Stimulated activated CD8-positive, alpha-beta memory T cell treated with anti-CD3 and anti-CD28 coated beads, Interleukin-2, amount 100 ng/mL, for 48 hours (primary cell): ENCODE data around the gene CACNB3.

Source experiments
- DNase-seq, 2 donors: peaks; one replicate each; pipeline ENCODE4 v3.0.0-alpha.2; 2020; ENCODE audit warnings: low read depth in 2 of 2

Gene CACNB3

DNA sequence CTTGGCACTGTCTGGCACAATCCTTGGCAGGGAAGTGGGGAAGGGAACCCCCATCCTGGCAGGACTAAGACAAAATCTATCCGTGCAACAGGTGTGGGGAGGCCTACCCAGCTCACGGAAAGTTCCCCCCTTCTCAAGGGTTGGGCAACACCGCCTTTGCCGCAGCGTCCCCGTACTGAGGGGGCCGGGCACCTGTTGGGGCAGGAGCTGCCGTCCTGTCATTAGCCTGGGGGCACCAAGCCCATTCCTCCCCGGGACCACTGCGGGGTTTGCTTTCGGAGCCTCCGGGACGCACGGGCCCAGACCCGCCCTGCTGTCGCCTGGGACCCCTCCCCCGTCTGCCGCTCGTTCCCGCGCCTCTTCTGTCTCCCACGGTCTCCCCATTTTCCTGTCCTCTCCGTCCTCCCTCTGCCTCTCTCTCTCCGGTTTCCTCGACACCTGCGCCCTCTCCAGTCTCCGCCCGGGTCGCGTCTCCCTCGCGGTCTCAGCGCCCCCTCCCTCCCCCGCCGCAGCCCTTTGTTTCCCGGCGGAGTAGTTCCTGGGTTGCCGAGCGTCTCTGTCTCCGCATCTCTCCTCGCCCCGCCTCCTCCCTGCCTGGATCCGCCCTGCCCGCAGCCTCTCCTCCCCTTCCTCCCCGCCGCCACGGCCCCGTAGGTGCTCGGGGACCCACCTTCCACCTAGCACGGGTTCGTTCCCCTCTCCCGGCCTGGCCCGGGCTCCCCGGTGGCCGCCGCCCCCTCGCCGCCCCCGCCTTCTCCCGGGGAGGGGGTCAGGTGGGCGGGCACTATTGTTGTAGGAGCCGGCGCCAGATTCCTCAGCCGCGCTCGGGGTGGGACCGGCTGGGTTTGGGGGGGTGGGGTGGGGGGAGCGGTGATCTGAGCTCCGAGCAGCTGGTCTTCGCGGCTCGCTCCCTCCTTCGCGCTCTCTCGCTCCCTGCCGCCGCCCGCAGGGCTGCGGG is at the start of gene CACNB3:
Gene CACNB3, plus strand, starts transcription at position 624 of the 958 bp plus-strand sequence. CDS start 434 bp downstream, outside the sequence.
- DNase-seq: peak; percentile 62 to 66

- DNase-seq: no peak
Observed at GRCh38 chr12:48768736-48769135, 49.6 kb upstream of the CACNB3 start.

GRCh38 chr12:48770756-48771155 is 47.5 kb upstream of the CACNB3 start:
- no peak for DNase-seq

DNA sequence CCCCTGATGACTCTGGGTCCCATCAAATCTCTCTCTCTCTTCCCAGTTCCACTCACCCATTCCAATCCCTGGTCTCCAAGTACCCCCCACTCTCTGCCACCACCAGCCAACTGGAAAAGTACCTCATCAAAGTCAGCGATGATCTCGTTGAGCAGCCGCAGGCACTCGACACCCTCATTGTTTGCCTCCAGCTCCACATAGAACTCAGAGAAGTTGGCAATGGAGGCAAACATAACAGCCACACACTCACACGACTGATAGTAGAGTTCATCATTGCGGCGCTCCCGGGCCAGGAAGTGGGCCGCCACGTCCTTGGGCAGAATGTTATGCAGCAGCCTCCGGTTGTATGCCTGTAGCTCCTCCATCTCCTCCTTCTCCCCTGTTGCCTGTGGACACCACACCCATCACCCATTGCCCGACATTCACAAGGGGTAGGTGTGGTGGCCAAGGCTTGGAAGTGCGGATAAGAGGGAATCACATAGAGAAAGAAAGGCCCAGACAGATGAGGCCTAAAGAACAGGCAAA is 46.6 kb upstream of the CACNB3 start:
- no peak for DNase-seq

GRCh38 chr12:48773686-48774085 is 44.6 kb upstream of the CACNB3 start:
- no peak for DNase-seq

GRCh38 chr12:48774516-48774915 is 43.8 kb upstream of the CACNB3 start:
- no peak for DNase-seq

- no peak for DNase-seq
Observed at GRCh38 chr12:48775299-48775698, 43.0 kb upstream of the CACNB3 start.

GRCh38 chr12:48775991-48776649 is 42.2 kb upstream of the CACNB3 start:
- DNase-seq: no peak

DNA sequence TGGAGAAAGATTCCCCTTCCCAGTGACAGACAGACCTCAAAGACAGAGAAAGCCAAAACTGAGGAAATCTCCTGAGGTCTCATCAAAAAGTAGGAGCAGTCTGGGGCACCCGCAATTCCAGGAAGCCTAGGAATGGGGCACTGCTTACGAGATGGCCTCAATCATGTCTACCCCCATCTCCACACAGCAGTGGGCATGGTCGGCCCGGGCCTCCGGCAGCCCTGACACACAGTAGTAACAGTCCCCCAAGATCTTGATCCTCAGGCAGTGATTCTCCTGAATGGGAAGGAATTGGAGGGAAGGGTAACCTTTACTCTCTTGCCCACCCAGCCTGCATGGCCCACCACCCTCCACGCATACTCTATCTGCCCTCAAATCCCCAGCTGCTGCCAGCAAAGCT is 41.3 kb upstream of the CACNB3 start:
- no peak for DNase-seq

DNA sequence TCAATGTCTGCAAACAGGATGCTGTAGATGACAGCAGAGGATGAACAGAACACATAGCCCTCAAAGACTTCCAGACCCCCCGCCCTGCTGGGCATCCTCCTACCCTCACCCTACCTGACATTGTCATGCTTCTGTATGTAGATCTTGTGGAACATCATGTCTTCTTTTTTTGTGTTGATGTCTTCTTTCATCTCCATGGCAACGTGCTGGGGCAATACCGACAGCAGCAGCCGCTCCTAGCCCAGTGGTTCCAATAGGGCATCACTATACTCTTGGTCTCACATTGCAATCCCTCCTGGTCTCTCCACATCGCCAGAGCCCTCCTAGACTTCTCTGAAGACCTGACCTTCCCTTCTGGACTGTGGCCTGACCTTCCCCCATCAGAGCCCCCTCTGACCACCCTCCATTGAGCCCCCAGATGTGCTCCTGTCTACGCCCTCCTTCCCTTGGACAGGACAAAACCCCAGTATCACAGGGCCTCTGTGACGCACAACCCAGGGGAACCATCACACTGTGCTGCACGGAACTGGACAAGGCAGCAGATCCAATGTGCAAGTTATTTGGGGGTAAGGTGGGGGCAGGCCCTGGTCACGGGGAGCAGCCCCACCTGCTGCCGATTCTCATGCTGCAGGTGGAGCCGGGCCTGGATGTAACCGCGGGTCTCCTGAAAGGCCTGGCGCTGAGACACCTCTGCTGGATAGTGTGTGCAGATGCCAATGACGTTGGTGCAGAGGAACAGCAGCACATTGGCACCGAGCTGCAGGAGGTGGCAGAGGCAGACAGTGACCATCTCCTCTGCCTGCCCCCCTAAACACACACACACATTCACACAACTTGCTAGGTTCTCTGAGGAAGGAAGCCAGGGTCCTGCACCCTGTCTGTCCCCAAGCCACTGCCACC is 40.5 kb upstream of the CACNB3 start:
- no peak for DNase-seq

DNA sequence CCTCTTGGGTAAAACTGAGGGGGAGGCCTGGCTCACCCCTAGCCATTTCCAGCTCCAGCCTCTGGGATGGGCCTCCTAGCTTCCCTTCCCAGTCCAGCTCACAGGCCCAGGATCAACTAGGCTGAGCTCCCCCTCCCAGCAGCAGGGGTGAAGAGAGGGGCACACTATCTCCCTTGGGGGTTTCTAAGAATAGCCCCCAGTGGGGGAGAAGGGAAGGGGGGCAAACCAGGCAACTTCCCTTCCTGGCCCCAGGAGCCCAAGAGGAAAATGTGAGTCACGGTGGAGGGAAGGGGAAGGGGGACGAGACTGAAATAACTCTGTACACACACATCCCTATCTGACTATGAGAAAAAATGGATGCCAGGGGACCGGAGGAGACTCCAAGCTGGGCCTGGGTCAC is 38.4 kb upstream of the CACNB3 start:
- DNase-seq: no peak

- no peak for DNase-seq
Observed at GRCh38 chr12:48780381-48781025, 37.8 kb upstream of the CACNB3 start.

- no peak for DNase-seq
Observed at GRCh38 chr12:48781750-48782456, 36.4 kb upstream of the CACNB3 start.

GRCh38 chr12:48782457-48783395 is 35.6 kb upstream of the CACNB3 start:
- DNase-seq: no peak

DNA sequence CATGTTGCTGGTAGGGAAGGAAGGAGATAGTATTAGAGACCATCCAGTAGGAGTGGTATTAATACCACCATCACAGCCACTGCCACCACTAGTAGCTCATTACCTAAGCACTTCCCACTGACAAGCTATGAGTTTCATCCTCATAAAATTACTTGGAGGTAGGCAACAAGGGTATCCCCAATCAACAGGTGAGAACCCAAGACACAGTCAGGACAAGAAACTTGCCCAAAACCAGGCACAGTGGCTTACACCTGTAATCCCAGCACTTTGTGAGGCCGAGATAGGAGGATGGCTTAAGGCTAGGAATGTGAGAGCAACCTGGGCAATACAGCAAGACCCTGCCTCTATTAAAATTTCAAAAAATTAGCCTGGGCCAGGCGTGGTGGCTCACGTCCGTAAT is 34.9 kb upstream of the CACNB3 start:
- no peak for DNase-seq

GRCh38 chr12:48786591-48787544 is 31.4 kb upstream of the CACNB3 start:
- DNase-seq: no peak

DNA sequence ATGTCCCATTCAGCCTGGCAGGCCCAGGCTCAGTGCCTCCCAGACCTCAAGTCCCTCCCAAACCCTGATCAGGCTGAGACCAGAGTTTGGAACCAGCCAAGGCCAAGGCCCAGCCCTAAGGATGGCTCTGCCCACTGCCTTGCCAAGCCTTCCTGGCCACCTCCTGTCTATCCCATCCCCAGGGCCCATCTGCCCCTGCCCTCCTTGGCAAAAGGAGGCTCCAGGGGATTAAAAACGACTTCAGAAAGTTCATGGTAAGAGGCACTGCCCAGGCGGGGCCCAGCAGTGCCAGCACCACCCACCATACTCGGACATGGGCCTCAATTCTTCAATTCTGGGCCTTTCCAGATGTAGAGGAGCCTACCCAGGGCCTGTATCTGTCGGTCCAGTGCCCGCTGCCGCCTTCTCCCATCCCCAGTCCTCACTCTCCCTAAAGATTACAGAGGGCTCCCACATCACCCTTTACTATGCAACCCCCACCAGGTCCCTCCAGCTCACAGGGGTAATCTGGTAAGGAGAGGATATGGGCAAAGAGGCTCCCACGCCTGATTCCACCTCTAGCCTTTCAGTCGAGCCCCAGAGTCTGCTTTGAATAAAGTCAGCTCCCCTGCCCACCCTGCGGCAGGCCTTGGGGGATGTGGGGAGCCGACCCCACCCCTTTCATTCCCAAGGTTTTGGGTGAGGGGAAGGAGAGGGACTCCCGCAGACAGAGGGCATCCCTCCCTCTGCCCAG is 30.3 kb upstream of the CACNB3 start:
- no peak for DNase-seq

GRCh38 chr12:48788524-48788853 is 29.8 kb upstream of the CACNB3 start:
- DNase-seq: no peak
